K562 (cell line): ENCODE results near the gene NMB.

ENCODE experiments used
- ASH1L ChIP-seq: fragments of 450-650 bp; IDR thresholded peaks from 2 replicates; pipeline ENCODE4 v1.6.1; 2018; ENCODE audit warnings: borderline replicate concordance, mild to moderate bottlenecking, low read depth; ENCODE audit not compliant: partially characterized antibody
- BHLHE40 ChIP-seq: IDR thresholded peaks from 2 replicates; pipeline ENCODE4 v1.6.1; 2011; ENCODE audit warnings: low read length, improper control_type of control experiment
- CBFA2T3 ChIP-seq: fragments of 450-650 bp; IDR thresholded peaks from 2 replicates; pipeline ENCODE4 v1.6.1; 2017
- DNMT1 ChIP-seq: fragments of 450-650 bp; IDR thresholded peaks from 2 replicates; pipeline ENCODE4 v1.6.1; 2016; ENCODE audit warnings: antibody characterized with exemption, mild to moderate bottlenecking
- EP300 ChIP-seq: IDR thresholded peaks from 2 replicates; pipeline ENCODE4 v1.6.1; 2012; ENCODE audit warnings: low read length, improper control_type of control experiment
- HDGF ChIP-seq: fragments of 450-650 bp; IDR thresholded peaks from 2 replicates; pipeline ENCODE4 v1.6.1; 2016
- RAD21 ChIP-seq, 2 experiments: fragments of 250-450 bp in 1 of 2; fragments of 450-650 bp in 1 of 2; sonication (Bioruptor Pico) in 1 of 2; formaldehyde crosslinking in 1 of 2; IDR thresholded peaks in 1 of 2; conservative IDR thresholded peaks in 1 of 2; 2 replicates each; pipeline versions ENCODE4 v1.4.0 to v1.8.0; 2020 to 2022; ENCODE audit warnings: mild to moderate bottlenecking in 2 of 2, moderate library complexity in 1 of 2
- SMAD1 ChIP-seq: fragments of 150-350 bp; IDR thresholded peaks from 2 replicates; pipeline ENCODE4 v1.6.1; 2014; ENCODE audit warnings: low read length, low read depth; ENCODE audit not compliant: partially characterized antibody
- TEAD4 ChIP-seq, 2 experiments: sonication (generic) in 1 of 2; formaldehyde crosslinking in 1 of 2; IDR thresholded peaks; 2 replicates each; pipeline versions ENCODE4 v1.6.1 to v1.8.0; 2012 to 2022; ENCODE audit warnings: borderline replicate concordance in 1 of 2, inconsistent platforms in 1 of 2, low read length in 1 of 2, mild to moderate bottlenecking in 1 of 2, missing genetic modification reagents in 1 of 2
- USF2 ChIP-seq: sonication (generic); formaldehyde crosslinking; IDR thresholded peaks from 2 replicates; pipeline ENCODE4 v1.5.0; 2020; ENCODE audit warnings: missing genetic modification reagents
- ZNF121 ChIP-seq: sonication (generic); formaldehyde crosslinking; conservative IDR thresholded peaks from 2 replicates; pipeline ENCODE4 v1.8.0; 2022; ENCODE audit warnings: missing genetic modification reagents
- TF ChIP-seq, protein P1 (sequence below), 3 experiments: IDR thresholded peaks in 2 of 3; conservative IDR thresholded peaks in 1 of 3; 2 replicates each; pipeline ENCODE4 v1.5.1; 2011 to 2012; ENCODE audit warnings: low read length in 3 of 3, mild to moderate bottlenecking in 3 of 3, control low read depth in 2 of 3, improper control_type of control experiment in 1 of 3, inconsistent platforms in 1 of 3, low read depth in 1 of 3, mixed read lengths in 1 of 3, moderate library complexity in 1 of 3; ENCODE audit not compliant: insufficient read depth in 2 of 3
- TF ChIP-seq, protein P2 (sequence below): fragments of 250-450 bp; sonication (Bioruptor Pico); IDR thresholded peaks from 2 replicates; pipeline ENCODE4 v1.8.0; 2021; ENCODE audit warnings: moderate library complexity, mild to moderate bottlenecking, inconsistent platforms

DNA sequence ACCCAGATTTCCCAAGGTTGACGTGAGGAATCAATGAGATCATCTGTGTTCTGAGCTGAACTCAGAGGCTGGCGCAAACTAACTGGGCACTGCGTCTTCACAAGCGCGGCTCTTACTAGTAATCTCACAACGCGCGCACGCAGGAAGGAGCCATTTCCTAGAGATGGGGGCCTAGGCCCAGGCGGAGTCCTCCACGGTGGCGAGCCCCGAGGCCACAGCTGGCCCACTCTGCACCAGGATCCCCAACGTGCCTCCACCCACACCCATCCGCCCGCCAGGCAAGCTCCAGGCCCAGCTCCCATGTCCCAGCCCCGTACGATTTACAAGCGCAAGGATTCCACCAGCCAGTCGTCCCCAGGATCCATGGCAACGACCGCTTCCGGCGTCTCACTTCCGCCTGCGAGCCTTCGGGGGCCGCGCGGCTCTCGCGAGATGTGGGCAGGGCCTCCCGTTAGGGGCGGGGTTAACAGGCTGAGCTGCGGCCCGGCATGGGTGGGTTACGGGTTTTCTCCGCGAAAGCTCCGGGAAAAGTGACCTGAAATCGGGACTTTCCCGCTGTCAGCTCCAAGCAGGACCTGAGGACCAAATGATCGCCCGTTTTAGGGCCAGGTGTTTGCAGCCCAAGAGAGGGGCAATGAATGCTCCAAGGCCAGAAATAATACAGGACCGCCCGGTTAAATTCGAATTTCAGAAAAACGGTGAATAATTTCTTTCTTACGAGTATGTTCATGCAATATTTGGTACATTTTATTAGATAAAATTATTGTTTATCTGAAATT is 3.9 kb downstream of the NMB start, which contains the start of gene WDR73:
- no peak for TF ChIP-seq DNMT1
- TF ChIP-seq SMAD1, result no peak
- TF ChIP-seq TEAD4 (IDR thresholded peaks at IDR 0.05; ENCODE audit: low read length), result 0 out of 2 replicates have a peak, but pooled peaks have one; percentile 13
- TF ChIP-seq TEAD4 (CRISPR knock-in tag; IDR thresholded peaks at IDR 0.05; ENCODE audit: borderline replicate concordance), result no peak
- no peak for TF ChIP-seq CBFA2T3
- TF ChIP-seq, protein P1, sequence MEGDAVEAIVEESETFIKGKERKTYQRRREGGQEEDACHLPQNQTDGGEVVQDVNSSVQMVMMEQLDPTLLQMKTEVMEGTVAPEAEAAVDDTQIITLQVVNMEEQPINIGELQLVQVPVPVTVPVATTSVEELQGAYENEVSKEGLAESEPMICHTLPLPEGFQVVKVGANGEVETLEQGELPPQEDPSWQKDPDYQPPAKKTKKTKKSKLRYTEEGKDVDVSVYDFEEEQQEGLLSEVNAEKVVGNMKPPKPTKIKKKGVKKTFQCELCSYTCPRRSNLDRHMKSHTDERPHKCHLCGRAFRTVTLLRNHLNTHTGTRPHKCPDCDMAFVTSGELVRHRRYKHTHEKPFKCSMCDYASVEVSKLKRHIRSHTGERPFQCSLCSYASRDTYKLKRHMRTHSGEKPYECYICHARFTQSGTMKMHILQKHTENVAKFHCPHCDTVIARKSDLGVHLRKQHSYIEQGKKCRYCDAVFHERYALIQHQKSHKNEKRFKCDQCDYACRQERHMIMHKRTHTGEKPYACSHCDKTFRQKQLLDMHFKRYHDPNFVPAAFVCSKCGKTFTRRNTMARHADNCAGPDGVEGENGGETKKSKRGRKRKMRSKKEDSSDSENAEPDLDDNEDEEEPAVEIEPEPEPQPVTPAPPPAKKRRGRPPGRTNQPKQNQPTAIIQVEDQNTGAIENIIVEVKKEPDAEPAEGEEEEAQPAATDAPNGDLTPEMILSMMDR (IDR thresholded peaks at IDR 0.05 in 2 of 3, conservative IDR thresholded peaks at IDR 0.05 in 1 of 3; ENCODE audit: insufficient read depth in 2 of 3, low read depth in 1 of 3, low read length in 3 of 3), result peak in 1 of 3 experiments; percentile 34; a peak in 2 of 6 replicates
- TF ChIP-seq ASH1L, result no peak
- no peak for TF ChIP-seq ZNF121
- TF ChIP-seq EP300, result no peak
- TF ChIP-seq HDGF, result no peak
- TF ChIP-seq, protein P2, sequence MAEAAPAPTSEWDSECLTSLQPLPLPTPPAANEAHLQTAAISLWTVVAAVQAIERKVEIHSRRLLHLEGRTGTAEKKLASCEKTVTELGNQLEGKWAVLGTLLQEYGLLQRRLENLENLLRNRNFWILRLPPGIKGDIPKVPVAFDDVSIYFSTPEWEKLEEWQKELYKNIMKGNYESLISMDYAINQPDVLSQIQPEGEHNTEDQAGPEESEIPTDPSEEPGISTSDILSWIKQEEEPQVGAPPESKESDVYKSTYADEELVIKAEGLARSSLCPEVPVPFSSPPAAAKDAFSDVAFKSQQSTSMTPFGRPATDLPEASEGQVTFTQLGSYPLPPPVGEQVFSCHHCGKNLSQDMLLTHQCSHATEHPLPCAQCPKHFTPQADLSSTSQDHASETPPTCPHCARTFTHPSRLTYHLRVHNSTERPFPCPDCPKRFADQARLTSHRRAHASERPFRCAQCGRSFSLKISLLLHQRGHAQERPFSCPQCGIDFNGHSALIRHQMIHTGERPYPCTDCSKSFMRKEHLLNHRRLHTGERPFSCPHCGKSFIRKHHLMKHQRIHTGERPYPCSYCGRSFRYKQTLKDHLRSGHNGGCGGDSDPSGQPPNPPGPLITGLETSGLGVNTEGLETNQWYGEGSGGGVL (CRISPR knock-in tag), result no peak
- no peak for TF ChIP-seq BHLHE40
- no peak for TF ChIP-seq RAD21 (CRISPR knock-in tag; conservative IDR thresholded peaks at IDR 0.05 in 1 of 2, IDR thresholded peaks at IDR 0.05 in 1 of 2)
- TF ChIP-seq USF2 (CRISPR knock-in tag), result no peak
